ENCODE results near the gene OGDHL. TPM values are rescaled to one million over a fixed set of nuclear protein-coding genes. Genes with fewer than 3 reads are reported as not detected.

OGDHL gene
- total and polyA plus RNA-seq, 2 donors (not counting 3 experiments of a cell fraction or from before 2014, with no cell fraction given): 0.43 to 1.0 TPM

GRCh38 chr10:49751636-49752510, 10.2 kb downstream of the OGDHL start:
- BruUV-seq (replicated peaks): no TSS peak
- intact Hi-C loops (cut with micrococcal nuclease): no loop called here
- FAIRE-seq: no peak

More at GRCh38 chr10:49751636-49752510, 10.2 kb downstream of the OGDHL start:
- Histone ChIP-seq H3K79me2 (ENCODE audit: control insufficient read depth, insufficient read depth, low read length) (no peaks in the 10 kb centered on the region), H3K27me3 (ENCODE audit: control insufficient read depth in 2 of 2, insufficient read depth in 2 of 2, low read length in 2 of 2) (peaks cover 0 to 1% of the 10 kb centered on the region in 2 experiments), H3K4me3 (replicated peaks in 1 of 3; ENCODE audit: insufficient read depth in 1 of 3, low read depth in 1 of 3, low read length in 3 of 3) (no peak overlapping the region), H3K27ac (ENCODE audit: insufficient read depth, low read depth, low read length) (no peak overlapping the region), H3K9me1 (replicated peaks; ENCODE audit: control insufficient read depth, extremely low read depth, insufficient read depth, low read length) (no peaks in the 10 kb centered on the region), H2AFZ (ENCODE audit: low read depth, low read length) (no peak overlapping the region), H3K4me2 (ENCODE audit: insufficient read depth, low read length) (no peak overlapping the region), H4K20me1 (replicated peaks; ENCODE audit: control insufficient read depth, extremely low read depth, insufficient read depth, low read length) (no peaks in the 10 kb centered on the region), H3K9ac (replicated peaks; ENCODE audit: extremely low read depth, insufficient read depth, low read length) (no peak overlapping the region), H3K36me3 (ENCODE audit: control insufficient read depth in 2 of 2, extremely low read depth in 1 of 2, insufficient read depth in 2 of 2, low read length in 2 of 2) (no peaks in the 10 kb centered on the region), H3K4me1 (ENCODE audit: control insufficient read depth, extremely low read depth, insufficient read depth, low read length) (no peaks in the 10 kb centered on the region), H3K9me3 (replicated peaks; ENCODE audit: control insufficient read depth, insufficient read depth, low read length) (no peaks in the 10 kb centered on the region)
- dilution Hi-C loops (cut with MboI; ENCODE audit: extremely low pct_ligation_motif_present, low sequenced_read_pairs): no loop called here
- CTCF ChIA-PET: no interaction called here
- POLR2A ChIA-PET: no interaction called here
- TF ChIP-seq MAX (IDR thresholded peaks at IDR 0.05; ENCODE audit: insufficient read depth, insufficient read length) (no peak), GATA2 (IDR thresholded peaks at IDR 0.05; ENCODE audit: insufficient read depth, insufficient read length, low read depth, low read length) (no peak), CTCF (IDR thresholded peaks at IDR 0.05; ENCODE audit: extremely low read depth in 1 of 2, insufficient read depth in 1 of 2, low read depth in 1 of 2, low read length in 2 of 2) (no peak), EZH2 (IDR thresholded peaks at IDR 0.05; ENCODE audit: borderline replicate concordance, low read depth, low read length, severe bottlenecking) (no peak), MYC (IDR thresholded peaks at IDR 0.05; ENCODE audit: low read depth, low read length) (no peak), POLR2AphosphoS5 (IDR thresholded peaks at IDR 0.05; ENCODE audit: insufficient read depth, low read depth, low read length) (no peak), JUN (IDR thresholded peaks at IDR 0.05; ENCODE audit: borderline replicate concordance, insufficient read depth, insufficient read length, low read depth) (no peak), FOS (IDR thresholded peaks at IDR 0.05; ENCODE audit: borderline replicate concordance, insufficient read depth, low read length) (no peak), POLR2A (IDR thresholded peaks at IDR 0.05; ENCODE audit: low read depth, low read length) (no peak)
- no peak for DNase-seq (ENCODE audit: low read depth, low spot score)
